ENCODE results near the gene SNTB2. TPM values are rescaled to one million over a fixed set of nuclear protein-coding genes. Genes with fewer than 3 reads are reported as not detected.
A peak's percentile ranks its signal among the peaks of the same experiment; 100 is the strongest.

SNTB2 gene
- polyA plus RNA-seq, 1 of the 3 experiments (the other 2 are of a cell fraction) = 13.0 TPM

- H3K9me2 ChIP-seq = no peaks in the 10 kb centered on the region
- no peak overlapping the region for H3K9ac ChIP-seq
- H3K9me3 ChIP-seq = no peaks in the 10 kb centered on the region
- H3K27me3 ChIP-seq (ENCODE audit: insufficient read depth) = no peaks in the 10 kb centered on the region
- H3K79me2 ChIP-seq (ENCODE audit: insufficient read depth) = peaks cover 15% of the 10 kb centered on the region; the same call in 1 of the 2 replicates
- DNase-seq = peak; percentile 67
- TF ChIP-seq SMC3 (IDR thresholded peaks at IDR 0.05; ENCODE audit: low read depth, low read length) (peak; percentile 60), ELF1 (IDR thresholded peaks at IDR 0.05) (no peak), RAD21 (IDR thresholded peaks at IDR 0.05; ENCODE audit: low read length) (peak; percentile 93), CTCF (IDR thresholded peaks at IDR 0.05) (peak; percentile 93)
- H3K4me1 ChIP-seq (ENCODE audit: control insufficient read depth in 1 of 2, insufficient read depth in 2 of 2, low read depth in 1 of 2, low read length in 1 of 2) = no peaks in the 10 kb centered on the region
- ChIA-PET CTCF (interaction anchor here (0.6 to 5.7 kb wide), 37 partner anchors 8 to 634 kb away, joined by 3 to 95 read pairs (median 5); partner anchors contain the start of genes CHTF8, UTP4 and VPS4A), POLR2A (interaction anchor here (0.6 to 1.2 kb wide), 3 partner anchors 17 to 187 kb away, joined by 4 read pairs; partner anchors contain the start of gene PDF)
- H3K27ac ChIP-seq (ENCODE audit: low read depth in 2 of 2, low read length in 1 of 2) = no peak overlapping the region
- H2AFZ ChIP-seq (ENCODE audit: low read depth) = no peak overlapping the region
- H4K20me1 ChIP-seq (ENCODE audit: insufficient read depth) = no peaks in the 10 kb centered on the region
- H3F3A ChIP-seq (replicated peaks; ENCODE audit: insufficient read depth) = peaks cover 24% of the 10 kb centered on the region
- H3K36me3 ChIP-seq (replicated peaks in 1 of 2; ENCODE audit: control insufficient read depth in 1 of 2, insufficient read depth in 2 of 2, low read length in 1 of 2) = peaks cover 36 to 64% of the 10 kb centered on the region in 2 experiments
- no peak overlapping the region; a peak in 1 of 4 replicates for H3K4me3 ChIP-seq (ENCODE audit: low read depth in 2 of 2, low read length in 1 of 2)
- WGBS (ENCODE audit: low lambda C conversion rate) = 61% methylated on average over 16 of the region's 16 CpGs
- H3K4me2 ChIP-seq = no peak overlapping the region
These were observed 36.7 kb upstream of the SNTB2 start for GRCh38 chr16:69150146-69150865.

- no peaks in the 10 kb centered on the region for H3K4me1 ChIP-seq (ENCODE audit: control insufficient read depth in 1 of 2, insufficient read depth in 2 of 2, low read depth in 1 of 2, low read length in 1 of 2)
- no peak overlapping the region for H3K9ac ChIP-seq
- H2AFZ ChIP-seq (ENCODE audit: low read depth) = no peak overlapping the region
- H3K9me3 ChIP-seq = no peaks in the 10 kb centered on the region
- no peaks in the 10 kb centered on the region for H4K20me1 ChIP-seq (ENCODE audit: insufficient read depth)
- no peaks in the 10 kb centered on the region for H3K27me3 ChIP-seq (ENCODE audit: insufficient read depth)
- no peak overlapping the region for H3K4me3 ChIP-seq (ENCODE audit: low read depth in 2 of 2, low read length in 1 of 2)
- H3K27ac ChIP-seq (ENCODE audit: low read depth in 2 of 2, low read length in 1 of 2) = no peak overlapping the region
- no peaks in the 10 kb centered on the region for H3K9me2 ChIP-seq
- no peaks in the 10 kb centered on the region; the same call in 1 of the 2 replicates for H3K79me2 ChIP-seq (ENCODE audit: insufficient read depth)
- peaks cover 59 to 82% of the 10 kb centered on the region in 2 experiments for H3K36me3 ChIP-seq (replicated peaks in 1 of 2; ENCODE audit: control insufficient read depth in 1 of 2, insufficient read depth in 2 of 2, low read length in 1 of 2)
- 95% methylated on average over 3 of the region's 3 CpGs for WGBS (ENCODE audit: low lambda C conversion rate)
- POLR2A ChIA-PET = interaction anchor here (0.7 kb wide), 1 partner anchor 9 kb away, joined by 3 read pairs; no protein-coding TSS in a partner anchor
- TF ChIP-seq USF2 (IDR thresholded peaks at IDR 0.05; ENCODE audit: borderline replicate concordance, low read depth, low read length) (no peak), ZBTB33 (IDR thresholded peaks at IDR 0.05; ENCODE audit: borderline replicate concordance, low read depth) (no peak)
- CTCF ChIA-PET = interaction anchor here (0.7 to 1.3 kb wide), 5 partner anchors 22 to 132 kb away, joined by 3 to 5 read pairs (median 4); no protein-coding TSS in a partner anchor
- no peak overlapping the region for H3K4me2 ChIP-seq
- DNase-seq = no peak
- peaks cover 8% of the 10 kb centered on the region for H3F3A ChIP-seq (replicated peaks; ENCODE audit: insufficient read depth)
These were observed 29.8 kb upstream of the SNTB2 start for GRCh38 chr16:69157196-69157595.

All from SK-N-SH (cell line).